ENCODE results near the gene FGD1.

GRCh38 chrX:54473993-54474859 lies 21.8 kb downstream of the FGD1 start:
- TF ChIP-seq CTCF (conservative IDR thresholded peaks at IDR 0.05; ENCODE audit: low read length) (no peak), EZH2phosphoT487 (IDR thresholded peaks at IDR 0.05; ENCODE audit: borderline replicate concordance, low read depth, low read length) (no peak)
